ENCODE measurements around the gene DUSP1.

DUSP1 gene

GRCh38 chr5:172743112-172743959 lies 27.7 kb downstream of the DUSP1 start:
- no peak for DNase-seq (ENCODE audit: low read depth)

- DNase-seq (ENCODE audit: low read depth): no peak
These were observed 29.8 kb downstream of the DUSP1 start for GRCh38 chr5:172741206-172741582.

DNA sequence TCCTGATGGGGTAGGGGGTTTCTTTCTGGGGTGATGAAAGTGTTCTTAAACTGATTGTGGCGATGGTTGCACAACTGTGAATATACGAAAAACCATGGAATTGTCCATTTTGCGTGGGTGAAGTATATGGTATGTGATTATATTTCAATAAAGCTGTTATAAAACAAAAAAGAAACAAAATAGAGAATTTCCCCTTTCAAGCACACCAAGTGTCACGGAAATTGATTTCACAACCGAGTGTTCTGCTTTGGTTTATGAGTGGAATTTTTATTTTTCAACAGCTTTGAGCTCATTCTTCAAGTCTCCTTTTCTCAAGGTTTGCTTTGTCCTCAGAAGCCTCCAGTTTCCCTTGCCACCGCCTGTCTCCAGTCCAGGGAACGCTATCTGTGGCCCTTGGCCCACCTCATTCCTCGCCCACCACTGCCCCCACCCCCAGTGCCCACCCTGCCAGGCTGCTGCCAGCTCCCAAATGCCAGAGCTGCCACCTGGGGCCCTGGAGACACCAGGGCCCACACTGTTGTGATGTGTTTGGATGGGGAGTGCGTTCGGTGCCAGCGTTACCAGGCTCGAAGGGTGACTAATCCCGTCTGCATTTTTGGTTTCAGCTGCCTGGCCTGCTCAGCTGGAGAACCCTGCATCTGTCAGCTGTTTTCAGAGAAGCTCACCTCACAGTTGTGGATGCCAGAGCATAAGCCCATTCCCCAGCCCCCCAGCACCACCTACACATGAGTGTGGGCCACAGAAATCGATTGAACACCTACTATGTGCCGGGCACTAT lies 30.4 kb downstream of the DUSP1 start:
- DNase-seq (ENCODE audit: low read depth): no peak

- no peak for DNase-seq (ENCODE audit: low read depth)
These were observed 31.6 kb downstream of the DUSP1 start for GRCh38 chr5:172739375-172739774.

DNA sequence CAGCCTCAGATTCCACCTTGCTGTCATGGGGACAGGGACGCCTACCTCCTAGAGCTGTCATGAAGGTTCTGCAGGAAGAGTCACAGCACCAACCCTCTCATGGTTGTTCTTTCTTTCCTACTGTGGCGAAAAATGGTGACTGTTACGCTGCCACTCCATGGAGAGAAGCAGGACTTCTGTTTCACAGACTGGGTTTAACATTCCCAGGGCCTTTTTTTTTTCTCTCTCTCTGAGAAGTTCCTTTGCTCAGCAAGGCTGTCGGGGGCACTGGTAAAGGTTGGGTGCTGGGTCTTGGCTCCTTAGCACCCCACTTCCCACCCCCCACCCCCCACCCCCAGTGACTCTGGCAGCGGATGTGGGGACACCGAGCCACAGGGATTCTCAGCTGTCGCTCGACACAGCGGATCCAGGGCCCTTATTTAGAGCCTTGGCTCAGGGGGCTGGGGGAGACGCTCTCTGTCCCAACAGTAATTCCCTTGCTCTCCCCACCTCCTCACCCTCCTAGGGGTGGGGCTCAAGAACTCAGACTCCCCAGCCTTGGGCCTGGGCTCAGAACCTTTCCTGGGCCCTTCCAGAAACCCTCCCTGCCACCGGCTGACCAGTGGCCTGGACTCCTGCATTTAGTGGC lies 34.4 kb downstream of the DUSP1 start:
- DNase-seq (ENCODE audit: low read depth): no peak

- no peak for DNase-seq (ENCODE audit: low read depth)
These were observed 35.7 kb downstream of the DUSP1 start for GRCh38 chr5:172735141-172735831.

GRCh38 chr5:172733974-172734346 lies 37.0 kb downstream of the DUSP1 start:
- no peak for DNase-seq (ENCODE audit: low read depth)

GRCh38 chr5:172733131-172733973 lies 37.6 kb downstream of the DUSP1 start:
- no peak for DNase-seq (ENCODE audit: low read depth)

DNA sequence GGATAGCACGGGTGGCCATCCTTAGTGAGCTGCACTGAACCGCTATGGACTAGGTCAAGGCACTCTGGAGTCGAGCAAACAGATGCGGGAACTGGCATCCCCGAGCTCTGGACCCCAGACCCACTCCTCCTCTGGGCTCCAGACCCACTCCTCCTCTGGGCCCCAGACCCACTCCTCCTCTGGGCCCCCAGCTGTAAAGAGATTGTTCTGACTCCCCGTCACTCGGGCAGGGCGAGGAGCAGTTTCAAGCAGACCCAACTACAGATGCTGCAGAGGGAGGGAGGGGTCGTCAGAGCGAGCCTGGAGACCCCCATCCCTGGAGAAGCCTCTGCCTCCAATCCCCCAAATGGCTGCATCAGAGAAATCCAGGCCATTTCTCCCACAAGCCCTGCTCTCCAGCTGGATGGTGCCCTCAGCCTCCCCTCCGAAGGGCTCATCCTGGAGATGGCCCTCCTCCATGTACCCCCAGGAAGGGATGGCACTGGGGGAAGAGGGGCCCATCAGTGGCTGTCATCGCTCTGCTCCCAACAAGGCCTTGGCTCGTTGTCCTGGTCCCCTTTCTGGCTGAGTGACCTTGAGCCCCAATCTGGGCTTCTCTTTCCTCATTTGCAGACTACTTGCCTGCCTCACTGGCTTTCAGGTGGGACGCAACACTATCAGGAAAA lies 38.7 kb downstream of the DUSP1 start:
- no peak for DNase-seq (ENCODE audit: low read depth)

- no peak for DNase-seq (ENCODE audit: low read depth)
These were observed 39.3 kb downstream of the DUSP1 start for GRCh38 chr5:172731680-172732074.

DNA sequence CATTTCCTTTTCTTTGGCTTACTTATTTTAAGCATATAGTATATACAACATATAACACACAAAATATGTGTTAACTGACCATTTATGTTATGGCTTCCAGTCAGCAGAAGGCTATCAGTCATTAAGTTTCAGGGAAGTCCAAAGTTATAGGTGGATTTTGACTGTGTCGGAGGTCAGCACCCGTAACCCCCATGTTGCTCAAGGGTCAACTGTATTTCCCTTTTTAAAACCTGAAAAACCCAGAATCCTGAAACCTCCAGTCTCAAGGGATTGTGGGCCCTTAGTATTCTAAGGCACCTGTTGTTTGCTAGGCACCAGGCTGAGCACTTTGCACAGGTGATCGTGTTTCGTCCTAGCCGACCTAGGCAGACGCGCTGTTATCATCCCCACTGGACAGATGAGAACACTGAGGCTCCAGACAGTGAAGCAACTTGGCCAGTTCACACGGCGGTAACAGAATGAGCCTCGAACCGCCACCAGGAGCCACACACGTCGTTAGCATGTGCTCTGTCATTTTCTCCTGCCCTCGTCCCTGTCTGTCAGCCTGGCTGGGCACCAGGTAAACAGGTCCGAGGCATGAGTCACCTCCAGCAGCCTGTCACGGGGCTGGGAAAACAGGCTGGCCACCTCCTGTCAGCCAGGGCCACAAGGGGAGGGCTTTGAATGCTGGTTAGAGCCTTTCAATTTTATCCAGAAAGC lies 39.9 kb downstream of the DUSP1 start:
- no peak for DNase-seq (ENCODE audit: low read depth)

- no peak for DNase-seq (ENCODE audit: low read depth)
These were observed 40.8 kb downstream of the DUSP1 start for GRCh38 chr5:172730222-172730621.

- no peak for DNase-seq (ENCODE audit: low read depth)
These were observed 41.4 kb downstream of the DUSP1 start for GRCh38 chr5:172729588-172729987.

- DNase-seq (ENCODE audit: low read depth): no peak
These were observed 42.3 kb downstream of the DUSP1 start for GRCh38 chr5:172728481-172729241.

DNA sequence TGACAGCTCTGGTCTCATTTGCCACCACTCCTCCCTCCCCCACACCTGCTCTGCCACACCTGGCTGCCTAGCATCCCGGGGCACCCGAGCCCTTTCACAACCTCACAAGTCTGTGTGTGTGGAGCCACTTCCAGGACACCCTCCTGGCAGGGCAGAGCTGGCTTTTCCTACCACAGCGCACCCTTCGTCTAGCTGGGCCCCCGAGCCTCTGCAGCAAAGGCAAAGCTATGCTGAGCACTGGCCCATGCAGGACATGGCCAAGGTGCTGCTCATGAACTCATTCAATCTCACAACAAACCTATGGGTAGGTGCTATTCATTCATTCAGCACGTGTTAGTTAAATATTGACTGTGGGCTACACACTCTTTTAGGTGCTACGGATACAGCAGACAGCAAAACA lies 43.4 kb downstream of the DUSP1 start:
- DNase-seq (ENCODE audit: low read depth): no peak

- DNase-seq (ENCODE audit: low read depth): no peak
These were observed 44.0 kb downstream of the DUSP1 start for GRCh38 chr5:172726966-172727365.

GRCh38 chr5:172725785-172726184 lies 45.2 kb downstream of the DUSP1 start:
- DNase-seq (ENCODE audit: low read depth): no peak

DNA sequence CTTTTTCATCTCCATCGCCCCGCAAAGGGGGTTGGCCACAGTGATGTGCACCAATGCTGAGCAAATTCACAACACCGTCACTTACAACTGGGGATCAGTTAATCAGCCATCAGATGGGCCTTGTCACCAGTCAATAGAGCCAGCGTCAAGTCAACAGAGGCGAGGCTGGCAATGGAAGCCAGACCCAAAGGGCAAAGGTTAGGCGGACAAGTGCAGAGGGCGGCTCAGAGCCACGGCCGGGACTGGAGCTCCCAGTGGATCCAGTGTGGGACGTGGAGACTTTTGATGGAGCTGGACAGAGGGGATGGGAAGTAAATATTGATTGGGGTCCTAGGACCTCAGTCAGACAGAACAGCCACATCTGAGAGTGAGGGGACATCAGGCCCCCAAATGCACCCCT lies 45.7 kb downstream of the DUSP1 start:
- DNase-seq (ENCODE audit: low read depth): no peak

Measured in T follicular helper cell (primary cell).